ENCODE measurements around the gene CDK3.

GRCh38 chr17:76022285-76022684 is 21.6 kb downstream of the CDK3 start:
- TF ChIP-seq POLR2A (IDR thresholded peaks at IDR 0.05; ENCODE audit: low read length) (no peak), GATA1 (IDR thresholded peaks at IDR 0.05; ENCODE audit: low read depth, low read length) (no peak)

Measured in erythroblast (primary cell).